ENCODE measurements around the gene ZNF445.

Gene ZNF445

GRCh38 chr3:44477312-44478030, at the start of gene ZNF445:
Gene ZNF445 (minus strand): TSS chr3:44477670. CDS start chr3:44455549, 22,121 bp downstream.
- TF ChIP-seq TEAD4 (IDR thresholded peaks at IDR 0.05) (no peak), CREB1 (IDR thresholded peaks at IDR 0.05; ENCODE audit: low read depth) (no peak), TAF1 (IDR thresholded peaks at IDR 0.05; ENCODE audit: low read depth) (peak; percentile 63; the same call in 1 of the 2 replicates), ZBTB7A (IDR thresholded peaks at IDR 0.05; ENCODE audit: low read depth) (peak; percentile 63; the same call in 1 of the 2 replicates), MAX (IDR thresholded peaks at IDR 0.05) (no peak)

- TF ChIP-seq ZBTB7A (IDR thresholded peaks at IDR 0.05; ENCODE audit: low read depth) (no peak), EGR1 (IDR thresholded peaks at IDR 0.05) (no peak), TEAD4 (IDR thresholded peaks at IDR 0.05) (no peak), USF1 (IDR thresholded peaks at IDR 0.05) (no peak), MAX (IDR thresholded peaks at IDR 0.05) (no peak), FOXM1 (IDR thresholded peaks at IDR 0.05; ENCODE audit: borderline replicate concordance, low read depth) (no peak), TAF1 (IDR thresholded peaks at IDR 0.05; ENCODE audit: low read depth) (no peak), TCF12 (IDR thresholded peaks at IDR 0.05; ENCODE audit: low read depth) (no peak), REST (IDR thresholded peaks at IDR 0.05; ENCODE audit: low read depth) (no peak), CREB1 (IDR thresholded peaks at IDR 0.05; ENCODE audit: low read depth) (no peak), RAD21 (IDR thresholded peaks at IDR 0.05; ENCODE audit: low read depth) (no peak), CEBPB (IDR thresholded peaks at IDR 0.05) (no peak), YY1 (IDR thresholded peaks at IDR 0.05; ENCODE audit: low read depth) (no peak), NFIC (IDR thresholded peaks at IDR 0.05) (no peak)
Observed at GRCh38 chr3:44525060-44525459, 47.6 kb upstream of the ZNF445 start.

- TF ChIP-seq MAX (IDR thresholded peaks at IDR 0.05), result no peak
- no peak for TF ChIP-seq TCF12 (IDR thresholded peaks at IDR 0.05; ENCODE audit: low read depth)
- no peak for TF ChIP-seq RAD21 (IDR thresholded peaks at IDR 0.05; ENCODE audit: low read depth)
- TF ChIP-seq CREB1 (IDR thresholded peaks at IDR 0.05; ENCODE audit: low read depth), result no peak
Observed at GRCh38 chr3:44522494-44522933, 45.0 kb upstream of the ZNF445 start.

GRCh38 chr3:44521721-44522120, 44.3 kb upstream of the ZNF445 start:
- TF ChIP-seq REST (IDR thresholded peaks at IDR 0.05; ENCODE audit: low read depth), result no peak
- no peak for TF ChIP-seq FOXM1 (IDR thresholded peaks at IDR 0.05; ENCODE audit: borderline replicate concordance, low read depth)
- TF ChIP-seq TAF1 (IDR thresholded peaks at IDR 0.05; ENCODE audit: low read depth), result no peak
- TF ChIP-seq YY1 (IDR thresholded peaks at IDR 0.05; ENCODE audit: low read depth), result no peak
- no peak for TF ChIP-seq CEBPB (IDR thresholded peaks at IDR 0.05)
- no peak for TF ChIP-seq EP300 (IDR thresholded peaks at IDR 0.05; ENCODE audit: borderline replicate concordance)
- TF ChIP-seq RAD21 (IDR thresholded peaks at IDR 0.05; ENCODE audit: low read depth), result no peak
- TF ChIP-seq ZBTB7A (IDR thresholded peaks at IDR 0.05; ENCODE audit: low read depth), result no peak
- TF ChIP-seq TEAD4 (IDR thresholded peaks at IDR 0.05), result no peak
- TF ChIP-seq MAX (IDR thresholded peaks at IDR 0.05), result no peak
- no peak for TF ChIP-seq EGR1 (IDR thresholded peaks at IDR 0.05)
- TF ChIP-seq TCF12 (IDR thresholded peaks at IDR 0.05; ENCODE audit: low read depth), result no peak
- TF ChIP-seq CREB1 (IDR thresholded peaks at IDR 0.05; ENCODE audit: low read depth), result no peak
- no peak for TF ChIP-seq USF1 (IDR thresholded peaks at IDR 0.05)
- TF ChIP-seq NFIC (IDR thresholded peaks at IDR 0.05), result no peak

- TF ChIP-seq TCF12 (IDR thresholded peaks at IDR 0.05; ENCODE audit: low read depth) (no peak), NFIC (IDR thresholded peaks at IDR 0.05) (no peak), EP300 (IDR thresholded peaks at IDR 0.05; ENCODE audit: borderline replicate concordance) (no peak), USF1 (IDR thresholded peaks at IDR 0.05) (no peak), CREB1 (IDR thresholded peaks at IDR 0.05; ENCODE audit: low read depth) (no peak), TEAD4 (IDR thresholded peaks at IDR 0.05) (no peak), FOXM1 (IDR thresholded peaks at IDR 0.05; ENCODE audit: borderline replicate concordance, low read depth) (no peak), TAF1 (IDR thresholded peaks at IDR 0.05; ENCODE audit: low read depth) (no peak), YY1 (IDR thresholded peaks at IDR 0.05; ENCODE audit: low read depth) (no peak)
Observed at GRCh38 chr3:44518782-44519156, 41.3 kb upstream of the ZNF445 start.
